Measurements from ENCODE around the gene COL8A1. TPM values are rescaled to one million over a fixed set of nuclear protein-coding genes. Genes with fewer than 3 reads are reported as not detected.
A peak's percentile ranks its signal among the peaks of the same experiment; 100 is the strongest.
"Not testable (repeated sequence)": the region's sequence is repeated elsewhere in the genome, so short reads cannot be mapped to it uniquely, and the experiment has no call there.

COL8A1 gene
- total RNA-seq (2021; ENCODE audit: unreplicated experiment) (0.13 TPM), Bru-seq, nascent RNA (percentile 1 among the genes with signal in this experiment), BruChase-seq, experiment 1, labeled RNA remaining after a 2-hour chase (percentile 2 among the genes with signal in this experiment), BruChase-seq, experiment 2, labeled RNA remaining after a 6-hour chase (percentile 1 among the genes with signal in this experiment)
- not detected for polyA plus RNA-seq (2012; ENCODE audit: insufficient read length)
- long read RNA-seq: 0 reads

- H3K9me3 ChIP-seq (ENCODE audit: control insufficient read depth, insufficient read depth, low read depth, low read length): no peaks in the 10 kb centered on the region
- H3K27me3 ChIP-seq (ENCODE audit: control insufficient read depth, insufficient read depth, low read length): peaks cover 65% of the 10 kb centered on the region
- H3K27ac ChIP-seq (ENCODE audit: low read length): no peak within 1 kb of the TSS
- H3K36me3 ChIP-seq (ENCODE audit: control insufficient read depth, insufficient read depth, low read length): no peaks in the 10 kb centered on the region
- ChIA-PET POLR2A (no interaction called here), CTCF (no interaction called here)
- no TSS peak for BruUV-seq (replicated peaks)
- ATAC-seq (peak; percentile 62; the same call in 1 of the 2 replicates), DNase-seq (ENCODE audit: low read depth, low spot score) (no peak)
- intact Hi-C loops (cut with micrococcal nuclease; ENCODE audit: unreplicated experiment): no loop called here
- TF ChIP-seq TCF7L2 (IDR thresholded peaks at IDR 0.05; ENCODE audit: low read depth, low read length) (no peak), REST (IDR thresholded peaks at IDR 0.05; ENCODE audit: insufficient read depth in 1 of 2, low read depth in 2 of 2, low read length in 1 of 2) (no peak), POLR2AphosphoS5 (IDR thresholded peaks at IDR 0.05; ENCODE audit: low read depth, low read length) (no peak), SIN3A (IDR thresholded peaks at IDR 0.05; ENCODE audit: borderline replicate concordance, insufficient read depth, low read depth, low read length) (no peak), CTCF (IDR thresholded peaks at IDR 0.05) (no peak)
- in situ Hi-C loops (cut with HindIII; ENCODE audit: low pct_unique_long_range_greater_than_20kb, low sequenced_read_pairs): no loop called here
- H3K4me1 ChIP-seq (ENCODE audit: control insufficient read depth, insufficient read depth, low read length): peaks cover 14% of the 10 kb centered on the region; the same call in 1 of the 2 replicates
- H3K4me3 ChIP-seq (ENCODE audit: low read depth in 2 of 2, low read length in 2 of 2): peak within 1 kb of the TSS; percentile 14 to 51; a peak in 3 of 4 replicates
Measured at GRCh38 chr3:99638167-99638948, at the start of gene COL8A1. Gene COL8A1 (plus strand): TSS chr3:99638594. CDS start chr3:99790683, 152,089 bp downstream.

- not testable (repeated sequence) for BruUV-seq (replicated peaks); ATAC-seq
Measured at GRCh38 chr3:99589168-99589567, 49.2 kb upstream of the COL8A1 start.

GRCh38 chr3:99599894-99600293 is 38.5 kb upstream of the COL8A1 start:
- Histone ChIP-seq H3K36me3 (ENCODE audit: control insufficient read depth, insufficient read depth, low read length) (no peaks in the 10 kb centered on the region), H3K4me1 (ENCODE audit: control insufficient read depth, insufficient read depth, low read length) (no peaks in the 10 kb centered on the region), H3K9me3 (ENCODE audit: control insufficient read depth, insufficient read depth, low read depth, low read length) (no peaks in the 10 kb centered on the region), H3K27me3 (ENCODE audit: control insufficient read depth, insufficient read depth, low read length) (no peaks in the 10 kb centered on the region), H3K27ac (ENCODE audit: low read length) (no peak overlapping the region), H3K4me3 (ENCODE audit: low read depth in 2 of 2, low read length in 2 of 2) (no peak overlapping the region)
- no TSS peak for BruUV-seq (replicated peaks)
- in situ Hi-C loops (cut with HindIII; ENCODE audit: low pct_unique_long_range_greater_than_20kb, low sequenced_read_pairs): no loop called here
- DNase-seq (ENCODE audit: low read depth, low spot score) (no peak), ATAC-seq (no peak)
- POLR2A ChIA-PET: no interaction called here
- CTCF ChIA-PET: no interaction called here
- intact Hi-C loops (cut with micrococcal nuclease; ENCODE audit: unreplicated experiment): no loop called here
- no peak for TF ChIP-seq TCF7L2 (IDR thresholded peaks at IDR 0.05; ENCODE audit: low read depth, low read length)
- no peak for TF ChIP-seq SIN3A (IDR thresholded peaks at IDR 0.05; ENCODE audit: borderline replicate concordance, insufficient read depth, low read depth, low read length)
- no peak for TF ChIP-seq REST (IDR thresholded peaks at IDR 0.05; ENCODE audit: insufficient read depth in 1 of 2, low read depth in 2 of 2, low read length in 1 of 2)
- no peak for TF ChIP-seq CTCF (IDR thresholded peaks at IDR 0.05)
- TF ChIP-seq POLR2AphosphoS5 (IDR thresholded peaks at IDR 0.05; ENCODE audit: low read depth, low read length): no peak

More at GRCh38 chr3:99589168-99589567, 49.2 kb upstream of the COL8A1 start:
- H3K4me3 ChIP-seq (ENCODE audit: low read depth in 2 of 2, low read length in 2 of 2); intact Hi-C loops (cut with micrococcal nuclease; ENCODE audit: unreplicated experiment); POLR2A ChIA-PET; H3K36me3 ChIP-seq (ENCODE audit: control insufficient read depth, insufficient read depth, low read length); DNase-seq (ENCODE audit: low read depth, low spot score); H3K4me1 ChIP-seq (ENCODE audit: control insufficient read depth, insufficient read depth, low read length); CTCF ChIA-PET; in situ Hi-C loops (cut with HindIII; ENCODE audit: low pct_unique_long_range_greater_than_20kb, low sequenced_read_pairs); H3K27ac ChIP-seq (ENCODE audit: low read length); H3K27me3 ChIP-seq (ENCODE audit: control insufficient read depth, insufficient read depth, low read length); H3K9me3 ChIP-seq (ENCODE audit: control insufficient read depth, insufficient read depth, low read depth, low read length): not testable (repeated sequence)

Data from Panc1 (cell line).